ENCODE data around the gene METRN.

The METRN gene

GRCh38 chr16:766008-766819 lies 51.3 kb downstream of the METRN start:
- Histone ChIP-seq H3K27ac (ENCODE audit: low read depth, low read length) (no peak overlapping the region), H3K27me3 (ENCODE audit: control insufficient read depth, insufficient read depth, low read length) (no peaks in the 10 kb centered on the region), H3K36me3 (ENCODE audit: control insufficient read depth, insufficient read depth, low read length) (no peaks in the 10 kb centered on the region), H3K9ac (ENCODE audit: low read length) (no peak overlapping the region), H3K4me1 (ENCODE audit: control insufficient read depth, insufficient read depth, low read length) (no peaks in the 10 kb centered on the region; the same call in 1 of the 2 replicates), H3K9me3 (ENCODE audit: control insufficient read depth, insufficient read depth, low read depth, low read length) (no peaks in the 10 kb centered on the region), H3K4me3 (ENCODE audit: low read depth, low read length) (no peak overlapping the region)

- Histone ChIP-seq H3K9ac (ENCODE audit: low read length) (no peak overlapping the region), H3K27me3 (ENCODE audit: control insufficient read depth, insufficient read depth, low read length) (no peaks in the 10 kb centered on the region), H3K4me1 (ENCODE audit: control insufficient read depth, insufficient read depth, low read length) (no peaks in the 10 kb centered on the region; the same call in 1 of the 2 replicates), H3K27ac (ENCODE audit: low read depth, low read length) (no peak overlapping the region), H3K9me3 (ENCODE audit: control insufficient read depth, insufficient read depth, low read depth, low read length) (no peaks in the 10 kb centered on the region), H3K36me3 (ENCODE audit: control insufficient read depth, insufficient read depth, low read length) (no peaks in the 10 kb centered on the region), H3K4me3 (ENCODE audit: low read depth, low read length) (no peak overlapping the region)
Observed at GRCh38 chr16:766820-767640, 52.1 kb downstream of the METRN start.

GRCh38 chr16:767743-768235 lies 52.9 kb downstream of the METRN start:
- Histone ChIP-seq H3K4me1 (ENCODE audit: control insufficient read depth, insufficient read depth, low read length) (no peaks in the 10 kb centered on the region; the same call in 1 of the 2 replicates), H3K4me3 (ENCODE audit: low read depth, low read length) (no peak overlapping the region)

GRCh38 chr16:768428-768827 lies 53.5 kb downstream of the METRN start:
- H3K27me3 ChIP-seq (ENCODE audit: control insufficient read depth, insufficient read depth, low read length): no peaks in the 10 kb centered on the region
- no peaks in the 10 kb centered on the region for H3K36me3 ChIP-seq (ENCODE audit: control insufficient read depth, insufficient read depth, low read length)
- H3K9me3 ChIP-seq (ENCODE audit: control insufficient read depth, insufficient read depth, low read depth, low read length): no peaks in the 10 kb centered on the region
- no peak overlapping the region for H3K9ac ChIP-seq (ENCODE audit: low read length)
- H3K4me1 ChIP-seq (ENCODE audit: control insufficient read depth, insufficient read depth, low read length): no peaks in the 10 kb centered on the region; the same call in 1 of the 2 replicates
- no peak overlapping the region; the same call in 1 of the 2 replicates for H3K4me3 ChIP-seq (ENCODE audit: low read depth, low read length)
- H3K27ac ChIP-seq (ENCODE audit: low read depth, low read length): no peak overlapping the region

More at GRCh38 chr16:767743-768235, 52.9 kb downstream of the METRN start:
- Histone ChIP-seq H3K9ac (ENCODE audit: low read length) (no peak overlapping the region), H3K27ac (ENCODE audit: low read depth, low read length) (no peak overlapping the region), H3K9me3 (ENCODE audit: control insufficient read depth, insufficient read depth, low read depth, low read length) (no peaks in the 10 kb centered on the region), H3K36me3 (ENCODE audit: control insufficient read depth, insufficient read depth, low read length) (no peaks in the 10 kb centered on the region), H3K27me3 (ENCODE audit: control insufficient read depth, insufficient read depth, low read length) (no peaks in the 10 kb centered on the region)

Measured in HUES6 (cell line).